Glomerular endothelial cell (primary cell): ENCODE results near the gene OR4S2. TPM values are rescaled to one million over a fixed set of nuclear protein-coding genes. Genes with fewer than 3 reads are reported as not detected.

Experiments used
- DNase-seq: peaks from one replicate; pipeline ENCODE4 v3.0.0-alpha.2; 2011; ENCODE audit warnings: low read depth, low spot score; ENCODE audit errors: extremely low read depth
- total RNA-seq: library from RNA; depleted of rRNA; stranded (reverse); fragments of >200 nt; gene quantifications from 2 replicates; pipeline ENCODE4 v1.2.3, GENCODE V29; 2015

The OR4S2 gene, protein sequence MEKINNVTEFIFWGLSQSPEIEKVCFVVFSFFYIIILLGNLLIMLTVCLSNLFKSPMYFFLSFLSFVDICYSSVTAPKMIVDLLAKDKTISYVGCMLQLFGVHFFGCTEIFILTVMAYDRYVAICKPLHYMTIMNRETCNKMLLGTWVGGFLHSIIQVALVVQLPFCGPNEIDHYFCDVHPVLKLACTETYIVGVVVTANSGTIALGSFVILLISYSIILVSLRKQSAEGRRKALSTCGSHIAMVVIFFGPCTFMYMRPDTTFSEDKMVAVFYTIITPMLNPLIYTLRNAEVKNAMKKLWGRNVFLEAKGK
- total RNA-seq, result not detected in 2 replicates

DNA sequence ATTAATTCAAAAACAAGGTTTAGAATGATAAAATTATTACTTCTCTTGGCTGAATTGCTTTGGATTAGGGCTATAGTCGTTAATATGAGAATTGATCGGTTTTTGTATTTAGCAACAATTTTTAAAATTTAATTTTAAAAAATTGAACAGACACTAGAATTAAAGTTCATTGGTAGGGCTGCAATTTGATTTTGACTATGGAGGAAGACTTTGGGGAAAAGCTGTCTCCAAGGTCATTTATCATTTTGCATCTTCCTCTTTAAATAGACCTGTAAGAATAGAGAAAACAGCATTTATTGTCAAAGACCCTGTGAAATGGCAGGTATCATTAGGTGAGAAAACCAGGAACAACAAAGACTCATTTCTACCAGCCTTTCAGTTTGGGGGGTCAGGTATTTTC is at the start of gene OR4S2:
OR4S2 (plus strand) TSS at position 301 of the 400 bp plus-strand sequence. CDS start 2,577 bp downstream, outside the sequence.
- DNase-seq, result no peak

DNA sequence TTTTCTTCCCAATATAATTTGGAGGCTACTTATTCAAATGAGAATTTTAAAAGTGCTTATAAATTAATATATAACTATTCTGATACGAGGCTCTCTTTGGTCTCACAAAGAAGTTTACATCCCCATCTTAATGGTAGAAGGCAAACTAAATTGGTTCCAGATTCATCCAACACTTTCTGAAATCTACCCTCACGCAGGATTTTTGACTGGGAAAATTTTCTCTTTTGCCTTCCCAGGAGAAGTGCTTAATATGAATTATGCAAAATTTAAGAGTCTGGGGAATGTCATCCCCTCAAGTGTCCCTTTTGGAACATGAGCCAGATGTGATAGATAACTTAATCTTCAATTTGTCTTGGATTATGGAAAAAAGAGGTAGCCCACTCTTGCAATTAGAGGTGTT is 40.6 kb upstream of the OR4S2 start, which contains the start of gene OR4C11:
OR4C11 (minus strand) TSS at position 101 of the 400 bp plus-strand sequence. CDS start 3,272 bp downstream, outside the sequence.
- no peak for DNase-seq

DNA sequence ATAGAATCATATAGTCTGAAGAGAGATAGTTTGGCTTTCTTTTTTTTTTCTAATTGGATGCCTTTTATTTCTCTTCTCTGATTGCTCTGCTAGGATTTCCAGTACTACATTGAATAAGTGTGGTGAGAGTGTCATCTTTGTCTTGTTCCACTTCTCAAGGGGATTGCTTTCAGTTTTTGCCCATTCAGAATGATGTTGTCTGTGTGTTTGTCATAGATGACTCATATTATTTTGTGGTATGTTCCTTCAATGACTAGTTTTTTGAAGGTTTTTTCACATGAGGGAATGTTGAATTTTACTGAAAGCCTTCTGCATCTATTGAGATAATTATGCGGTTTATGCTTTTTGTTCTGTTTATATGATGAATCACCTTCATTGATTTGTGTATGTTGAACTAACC is 23.6 kb upstream of the OR4S2 start:
- DNase-seq, result no peak

DNA sequence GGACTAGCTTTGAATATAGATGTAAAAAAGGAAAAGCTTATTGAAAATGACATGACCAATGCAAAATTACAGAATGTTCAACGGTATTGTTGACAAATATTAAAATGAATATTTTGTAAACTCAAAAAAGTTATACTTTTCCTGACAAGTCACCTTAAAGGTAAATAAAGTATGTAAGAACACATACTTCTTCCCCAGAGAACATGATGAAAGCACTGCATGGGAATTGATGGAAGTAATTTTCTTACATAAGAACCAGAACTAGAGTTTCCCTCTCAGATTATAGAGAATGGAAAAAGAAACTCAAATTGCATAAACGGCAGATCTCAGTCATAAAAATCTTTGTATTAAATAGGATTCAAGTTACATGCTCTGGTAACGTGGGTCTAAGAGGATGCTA is 13.3 kb upstream of the OR4S2 start, which contains the start of gene OR4P4:
OR4P4 (plus strand) TSS at position 301 of the 400 bp plus-strand sequence.
- no peak for DNase-seq

DNA sequence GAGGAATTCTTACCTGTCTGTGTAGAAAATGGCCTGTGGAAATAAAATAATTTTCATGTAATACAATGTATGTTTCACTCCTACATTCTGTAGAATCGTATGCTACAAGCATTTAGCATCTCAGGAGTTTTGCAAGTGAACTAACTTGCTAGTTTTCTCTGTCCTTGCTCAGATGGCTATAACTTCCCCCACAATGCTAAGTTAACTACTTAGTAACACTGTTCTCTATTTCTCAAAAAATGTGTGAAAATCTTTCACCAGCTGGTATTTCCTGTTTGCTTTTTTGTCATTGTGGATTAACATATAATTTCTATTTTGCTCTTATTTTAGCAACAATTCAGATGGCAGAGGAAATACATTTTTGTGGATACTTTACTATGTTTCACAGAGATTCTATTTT is 4.4 kb downstream of the OR4S2 start:
- no peak for DNase-seq

DNA sequence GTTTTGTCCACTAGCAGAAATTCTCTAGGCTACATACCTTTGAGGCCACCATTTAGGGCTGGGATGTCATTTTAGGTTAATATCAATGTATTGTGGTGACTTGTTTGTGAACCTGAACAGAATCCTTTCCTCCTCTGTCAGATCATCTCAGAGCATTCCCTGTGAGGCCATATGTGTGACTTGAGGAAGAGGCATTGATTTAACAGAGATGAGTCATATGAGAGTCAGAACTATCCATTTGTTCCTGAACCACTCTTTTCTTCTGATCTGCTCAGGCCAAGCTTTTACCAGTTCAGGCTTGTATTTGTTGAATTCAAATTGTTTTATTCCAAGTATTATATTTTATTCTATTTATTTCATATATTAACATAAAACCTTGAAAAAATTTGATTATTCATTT is 7.0 kb downstream of the OR4S2 start:
- DNase-seq, result no peak

DNA sequence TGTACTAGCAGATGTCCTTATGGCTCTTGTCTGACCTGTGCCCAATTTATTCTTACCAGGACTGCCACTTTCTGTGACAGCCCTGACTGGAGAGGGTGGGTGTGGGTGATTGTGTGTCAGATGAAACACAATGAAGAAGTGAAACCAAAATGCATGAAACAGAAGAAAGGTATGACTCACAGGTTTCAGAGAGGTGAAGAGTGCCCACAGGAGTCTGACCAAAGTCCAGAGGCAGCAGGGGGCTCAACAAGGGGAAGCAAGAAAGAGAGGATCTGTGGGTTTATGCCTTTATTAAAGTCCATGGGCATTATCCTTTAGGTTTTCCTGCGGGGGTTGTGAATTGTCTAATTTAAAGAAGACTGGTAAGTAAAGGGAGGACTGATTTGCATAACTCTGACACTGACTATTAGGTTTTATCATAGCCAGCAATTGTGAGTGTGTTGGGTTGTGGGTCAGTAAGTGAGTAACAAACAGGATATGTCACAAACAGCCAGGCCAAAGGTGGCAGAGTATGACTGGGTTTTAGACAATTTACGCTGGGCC is 10.0 kb downstream of the OR4S2 start:
- DNase-seq, result no peak

DNA sequence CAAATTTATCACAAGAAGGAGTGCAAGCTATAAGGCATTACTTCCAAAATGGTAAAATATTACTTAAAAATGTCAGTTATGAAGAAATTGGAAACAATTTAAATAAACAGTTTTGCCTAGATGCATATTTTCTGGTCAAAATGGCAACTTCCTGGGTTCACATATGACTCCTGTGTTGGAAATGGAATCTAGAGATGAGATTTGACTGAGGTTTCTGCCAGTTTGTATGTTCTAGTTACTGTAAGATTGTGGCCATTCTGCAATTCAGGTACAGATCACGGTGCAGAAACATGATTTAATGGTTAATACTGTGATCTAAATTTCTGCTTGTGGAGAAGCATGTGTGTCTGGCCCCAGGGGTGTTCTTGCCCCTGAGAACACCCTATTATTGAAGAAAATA is 10.5 kb downstream of the OR4S2 start:
- DNase-seq, result no peak

DNA sequence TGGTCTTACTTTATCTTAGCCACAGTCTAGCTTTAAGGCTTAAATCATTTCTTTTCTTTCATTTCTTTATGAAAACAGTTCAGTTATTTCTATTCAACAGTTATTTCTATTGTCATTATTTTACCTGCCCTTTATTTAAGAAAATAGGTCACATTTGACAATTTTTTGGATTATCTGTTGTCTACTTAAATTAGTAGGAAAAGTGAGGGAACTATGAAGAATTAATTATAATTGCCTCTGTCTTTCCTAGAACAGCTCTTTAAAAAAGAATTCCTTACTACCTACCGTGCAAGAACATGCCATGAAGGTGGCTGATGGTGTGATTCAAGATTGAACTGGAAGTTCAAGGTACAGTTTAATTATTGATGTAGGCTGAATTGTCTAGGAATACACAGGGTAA is 13.8 kb downstream of the OR4S2 start, which contains the start of gene OR4C6:
OR4C6 (plus strand) TSS at position 301 of the 400 bp plus-strand sequence. CDS start 2,966 bp downstream, outside the sequence.
- DNase-seq, result no peak

DNA sequence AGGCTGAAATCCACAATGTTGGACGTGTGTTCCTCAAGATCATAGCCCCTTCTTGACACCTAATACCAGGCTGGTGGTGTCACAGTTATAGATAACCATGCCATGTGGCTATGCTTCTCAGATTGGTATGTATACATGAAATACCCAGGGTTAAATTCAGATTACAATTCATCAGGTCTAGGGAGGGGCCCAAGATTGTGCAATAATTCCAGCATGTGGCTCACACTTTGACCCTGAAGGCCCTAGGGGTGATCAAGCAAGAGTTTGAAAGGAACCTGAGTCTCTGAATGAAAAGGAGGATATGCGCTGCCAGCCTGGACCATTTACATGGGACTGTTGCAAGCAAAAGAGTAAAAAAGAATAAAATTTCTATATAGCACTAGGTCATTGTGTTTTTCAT is 21.2 kb downstream of the OR4S2 start:
- no peak for DNase-seq

DNA sequence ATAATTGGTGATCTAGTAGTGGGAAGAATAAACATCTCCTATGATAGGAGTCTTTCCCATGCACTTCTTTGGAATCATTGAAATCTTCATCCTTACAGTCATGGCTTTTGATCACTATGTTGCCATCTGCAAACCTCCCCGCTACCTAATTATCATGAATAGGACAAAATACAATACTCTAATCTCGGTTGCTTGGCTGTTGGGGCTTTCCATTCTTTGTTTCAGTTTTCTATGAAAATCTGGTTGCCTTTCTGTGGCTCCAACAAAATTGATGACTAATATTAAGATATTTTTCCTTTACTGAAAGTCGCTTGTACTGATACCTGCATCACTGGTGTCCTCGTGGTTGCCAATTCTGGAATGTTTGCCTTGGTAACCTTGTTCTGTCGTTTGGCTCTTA is 25.7 kb downstream of the OR4S2 start:
- no peak for DNase-seq

DNA sequence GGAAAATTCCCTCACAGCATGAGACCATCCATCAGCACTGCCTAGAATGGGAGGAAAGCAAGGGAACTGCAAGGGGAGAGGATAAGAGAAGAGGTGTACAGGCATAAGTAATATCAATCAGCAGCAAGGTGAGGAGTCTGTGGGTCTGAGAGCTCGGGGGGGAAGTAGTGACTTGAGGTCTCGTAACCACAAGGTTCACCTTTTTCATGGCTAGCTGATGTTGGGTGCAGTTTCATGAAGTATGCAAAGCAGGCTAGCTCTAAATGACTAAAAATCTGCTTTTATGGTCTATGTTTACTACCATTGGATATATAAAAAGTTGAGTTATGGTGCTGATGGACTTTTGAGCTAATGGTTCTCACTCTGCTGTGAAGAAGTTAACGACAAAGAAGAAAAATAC is 49.7 kb downstream of the OR4S2 start:
- DNase-seq, result no peak

DNA sequence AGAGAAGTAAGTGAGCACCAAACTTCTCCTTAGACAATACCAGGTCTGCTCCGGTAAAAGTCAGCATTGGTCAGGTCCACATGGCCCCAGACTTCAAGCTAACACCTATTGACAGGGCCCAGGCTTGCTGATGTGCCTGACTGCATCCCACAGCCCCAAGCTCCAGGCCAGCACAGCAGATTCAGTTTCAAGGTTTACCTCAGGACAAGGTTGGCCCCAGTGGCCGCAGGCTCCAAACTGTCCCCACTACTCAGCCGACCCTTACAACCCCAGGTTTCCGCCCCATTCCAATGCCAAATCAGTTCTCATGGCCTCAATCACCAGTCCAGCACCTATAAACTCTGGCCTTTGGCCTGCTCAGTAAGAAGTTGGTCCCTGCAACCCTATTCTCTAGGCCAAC is 53.3 kb downstream of the OR4S2 start:
- DNase-seq, result no peak

Other genes with a start within 250 kb of the OR4S2 start
- gene OR4C15, start 93.9 kb upstream of the OR4S2 start, total RNA-seq, result not detected in 2 replicates
- not detected in 2 replicates for gene OR4C16, start 76.2 kb upstream of the OR4S2 start, total RNA-seq
- not detected in 2 replicates for gene OR4C11, start 40.7 kb upstream of the OR4S2 start, total RNA-seq
- gene OR4P4, start 13.2 kb upstream of the OR4S2 start, total RNA-seq, result not detected in 2 replicates
- gene OR4C6, start 13.9 kb downstream of the OR4S2 start, total RNA-seq, result not detected in 2 replicates
- not detected in 2 replicates for gene OR5D13, start 125.1 kb downstream of the OR4S2 start, total RNA-seq
- not detected in 2 replicates for gene OR5D14, start 147.2 kb downstream of the OR4S2 start, total RNA-seq
- not detected in 2 replicates for gene OR5L1, start 163.0 kb downstream of the OR4S2 start, total RNA-seq
- gene OR5D18, start 171.3 kb downstream of the OR4S2 start, total RNA-seq, result not detected in 2 replicates
- not detected in 2 replicates for gene OR5L2, start 178.9 kb downstream of the OR4S2 start, total RNA-seq
- not detected in 2 replicates for gene OR5D16, start 190.4 kb downstream of the OR4S2 start, total RNA-seq
- gene TRIM51, start 235.0 kb downstream of the OR4S2 start, total RNA-seq, result not detected in 2 replicates